HepG2 (cell line): ENCODE measurements around the gene CD81. TPM values are rescaled to one million over a fixed set of nuclear protein-coding genes. Genes with fewer than 3 reads are reported as not detected.

Experiments used
- ATAC-seq: fragments of 200-7000 bp; cut with Tn5 transposase; 3 replicates; pipeline ENCODE4 v1.9.1; 2020; ENCODE audit warnings: mild to moderate bottlenecking, moderate library complexity
- BruUV-seq: library from RNA; stranded (reverse); fragments of 400-500 nt; replicated peaks from 2 replicates; lab custom pipeline; 2021; lab: Mats Ljungman, UMichigan
- CTCF ChIA-PET: fragments of 300-600 bp; formaldehyde crosslinking; extraction: SDS; loops from one replicate; lab custom pipeline; 2021; ENCODE audit warnings: low total read pairs, inconsistent platforms, low intra/inter-chr PET ratio; lab: Yijun Ruan, JAX
- POLR2A ChIA-PET: fragments of 350-600 bp; sonication (Branson Sonifier 250); formaldehyde crosslinking; loops from one replicate; lab custom pipeline; 2020; ENCODE audit warnings: antibody characterized with exemption, inconsistent platforms; lab: Yijun Ruan, JAX
- DNase-seq: peaks from one replicate; pipeline ENCODE4 v3.0.0-alpha.2; 2015; ENCODE audit warnings: low spot score
- FAIRE-seq: peaks from 3 replicates; lab custom pipeline; 2011; peaks lifted over from hg19 to GRCh38; lab: Jason Lieb, UNC
- H2AFZ ChIP-seq: one replicate; pipeline ENCODE4 v1.6.1; 2011; ENCODE audit warnings: low read length, inconsistent platforms
- H3K27ac ChIP-seq: fragments of 300-600 bp; 3 replicates; pipeline ENCODE4 v1.8.0; 2011; ENCODE audit warnings: mixed run types, mild to moderate bottlenecking, mixed read lengths, low read length, inconsistent platforms; ENCODE audit not compliant: insufficient read depth; ENCODE audit errors: extremely low read length
- H3K27me3 ChIP-seq, 2 experiments: fragments of 200-600 bp in 1 of 2; 2 replicates in 1 of 2; 3 replicates in 1 of 2; pipeline versions ENCODE4 v1.6.0 to v1.8.0; 2011; ENCODE audit warnings: low read length in 2 of 2, mild to moderate bottlenecking in 2 of 2, moderate library complexity in 2 of 2, inconsistent platforms in 1 of 2; ENCODE audit not compliant: insufficient read depth in 2 of 2, control insufficient read depth in 1 of 2
- H3K36me3 ChIP-seq, 2 experiments: fragments of 200-600 bp in 1 of 2; replicated peaks in 1 of 2; 2 replicates in 1 of 2; 3 replicates in 1 of 2; pipeline versions ENCODE4 v1.5.1 to v1.8.0; 2011; ENCODE audit warnings: low read length in 2 of 2, inconsistent platforms in 1 of 2; ENCODE audit not compliant: insufficient read depth in 2 of 2, control insufficient read depth in 1 of 2
- H3K4me1 ChIP-seq: 2 replicates; pipeline ENCODE4 v1.5.1; 2012; ENCODE audit warnings: low read length, inconsistent platforms; ENCODE audit not compliant: insufficient read depth
- H3K4me2 ChIP-seq: 2 replicates; pipeline ENCODE4 v1.6.0; 2011; ENCODE audit warnings: low read depth, low read length, inconsistent platforms
- H3K4me3 ChIP-seq, 3 experiments: fragments of 200-600 bp in 1 of 3; sonication (generic), shearing (Covaris generic) in 1 of 3; replicated peaks in 1 of 3; 2 replicates each; pipeline ENCODE4 v1.5.1; 2011 to 2016; ENCODE audit warnings: low read length in 3 of 3, inconsistent platforms in 2 of 3, low read depth in 2 of 3, mild to moderate bottlenecking in 2 of 3, control low read depth in 1 of 3, mixed read lengths in 1 of 3; ENCODE audit not compliant: insufficient read depth in 1 of 3
- H3K79me2 ChIP-seq: one replicate; pipeline ENCODE4 v1.6.1; 2011; ENCODE audit warnings: low read length, inconsistent platforms; ENCODE audit not compliant: insufficient read depth
- H3K9ac ChIP-seq: 2 replicates; pipeline ENCODE4 v1.6.0; 2011; ENCODE audit warnings: mild to moderate bottlenecking, low read depth, low read length, inconsistent platforms; ENCODE audit not compliant: insufficient read depth
- H3K9me3 ChIP-seq: 2 replicates; pipeline ENCODE4 v1.5.1; 2012; ENCODE audit warnings: mild to moderate bottlenecking, low read length
- H4K20me1 ChIP-seq: 2 replicates; pipeline ENCODE4 v1.6.0; 2011; ENCODE audit warnings: inconsistent platforms, mild to moderate bottlenecking, low read length, moderate library complexity; ENCODE audit not compliant: insufficient read depth
- KLF9 ChIP-seq: IDR thresholded peaks from 2 replicates; pipeline ENCODE4 v1.6.1; 2016; ENCODE audit warnings: low read depth
- PHB2 ChIP-seq: fragments of 450-650 bp; IDR thresholded peaks from 2 replicates; pipeline ENCODE4 v1.6.1; 2018; ENCODE audit not compliant: partially characterized antibody
- SRSF9 ChIP-seq: fragments of 200-400 bp; formaldehyde crosslinking; IDR thresholded peaks from 2 replicates; pipeline ENCODE4 v1.6.1; 2018; ENCODE audit warnings: borderline replicate concordance, mild to moderate bottlenecking, low read depth, low read length; ENCODE audit not compliant: insufficient read depth, poor library complexity, severe bottlenecking
- ZNF558 ChIP-seq: sonication (generic); formaldehyde crosslinking; IDR thresholded peaks from 2 replicates; pipeline ENCODE4 v1.9.0; 2022; ENCODE audit warnings: mild to moderate bottlenecking, missing genetic modification reagents, borderline replicate concordance
- WGBS: methylation state at CpG from one replicate; pipeline ENCODE4 v1.1.6; 2017; ENCODE audit warnings: low lambda C conversion rate; 5-methylcytosine and 5-hydroxymethylcytosine counted together
- in situ Hi-C: cut with HindIII; loops from 2 replicates; pipeline ENCODE4 v1.10.0; 2017; ENCODE audit warnings: low pct_unique_long_range_greater_than_20kb; ENCODE audit not compliant: extremely low pct_ligation_motif_present
- intact Hi-C: fragments of 100-400 bp; cut with micrococcal nuclease; formaldehyde crosslinking; loops from one replicate; pipeline ENCODE4 v1.10.0; 2022; ENCODE audit not compliant: unreplicated experiment
- polyA plus RNA-seq, 8 experiments: library from polyadenylated mRNA; depleted of rRNA in 3 of 8; stranded (reverse) in 7 of 8; unstranded in 1 of 8; fragments of >200 nt; fragmentation: Illumina TruSeq in 4 of 8; extraction: Trizol in 4 of 8; gene quantifications; 2 replicates each; pipeline versions ENCODE4 v1.2.1 to v1.2.3, GENCODE V29; 2011 to 2016; ENCODE audit warnings: low read depth in 4 of 8, missing spikeins in 1 of 8, mixed read lengths in 1 of 8; ENCODE audit not compliant: insufficient read depth in 1 of 8
- total RNA-seq, 5 experiments: library from RNA; depleted of rRNA; stranded (reverse); fragments of >200 nt; fragmentation: Illumina TruSeq; extraction: Trizol; gene quantifications; 2 replicates each; pipeline ENCODE4 v1.2.3, GENCODE V29; 2016; ENCODE audit warnings: low read depth in 1 of 5
- TF ChIP-seq, protein P1 (sequence below): sonication (generic); formaldehyde crosslinking; IDR thresholded peaks from 2 replicates; pipeline ENCODE4 v1.5.1; 2020; ENCODE audit warnings: missing genetic modification reagents, mild to moderate bottlenecking, borderline replicate concordance
- TF ChIP-seq, protein P2 (sequence below): sonication (generic); formaldehyde crosslinking; IDR thresholded peaks from 2 replicates; pipeline ENCODE4 v1.8.0; 2023; ENCODE audit warnings: mild to moderate bottlenecking, missing genetic modification reagents

Gene CD81
- total and polyA plus RNA-seq, 2 of the 13 experiments (the other 11 are each of a cell fraction or from before 2014, with no cell fraction given): not detected

DNA sequence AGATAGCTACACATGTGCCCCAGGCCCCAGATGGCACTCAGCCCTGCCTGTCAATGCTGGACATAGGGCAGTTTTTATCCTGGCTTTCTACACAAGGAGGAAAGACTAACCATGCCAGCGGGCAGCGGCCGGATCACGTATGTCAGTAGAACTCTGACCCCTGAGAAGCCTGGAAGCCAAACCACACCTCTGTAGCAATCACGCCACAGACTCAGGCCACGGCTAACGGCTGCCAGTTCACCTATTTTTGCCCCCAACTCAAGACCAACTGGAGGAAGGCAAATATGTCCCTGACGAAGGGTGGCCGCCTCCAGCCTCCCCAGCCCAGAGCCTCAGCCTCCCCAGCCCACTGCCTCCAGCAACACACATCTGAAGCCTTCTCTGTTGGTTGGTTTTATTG is 7.2 kb upstream of the CD81 start:
- DNase-seq (no peak), ATAC-seq (no peak), FAIRE-seq (no peak)
- Histone ChIP-seq H3K4me1 (no peaks in the 10 kb centered on the region), H3K9ac (no peak overlapping the region), H3K9me3 (no peaks in the 10 kb centered on the region), H3K36me3 (no peaks in the 10 kb centered on the region), H3K27ac (no peak overlapping the region), H3K79me2 (no peaks in the 10 kb centered on the region), H3K4me2 (no peak overlapping the region), H2AFZ (no peak overlapping the region), H4K20me1 (no peaks in the 10 kb centered on the region), H3K4me3 (no peak overlapping the region), H3K27me3 (peaks cover 8 to 57% of the 10 kb centered on the region in 2 experiments; a peak in 4 of 5 replicates)
- TF ChIP-seq PHB2 (no peak), ZNF558 (CRISPR knock-in tag) (no peak), SRSF9 (no peak), KLF9 (no peak)
- TF ChIP-seq, protein P1, sequence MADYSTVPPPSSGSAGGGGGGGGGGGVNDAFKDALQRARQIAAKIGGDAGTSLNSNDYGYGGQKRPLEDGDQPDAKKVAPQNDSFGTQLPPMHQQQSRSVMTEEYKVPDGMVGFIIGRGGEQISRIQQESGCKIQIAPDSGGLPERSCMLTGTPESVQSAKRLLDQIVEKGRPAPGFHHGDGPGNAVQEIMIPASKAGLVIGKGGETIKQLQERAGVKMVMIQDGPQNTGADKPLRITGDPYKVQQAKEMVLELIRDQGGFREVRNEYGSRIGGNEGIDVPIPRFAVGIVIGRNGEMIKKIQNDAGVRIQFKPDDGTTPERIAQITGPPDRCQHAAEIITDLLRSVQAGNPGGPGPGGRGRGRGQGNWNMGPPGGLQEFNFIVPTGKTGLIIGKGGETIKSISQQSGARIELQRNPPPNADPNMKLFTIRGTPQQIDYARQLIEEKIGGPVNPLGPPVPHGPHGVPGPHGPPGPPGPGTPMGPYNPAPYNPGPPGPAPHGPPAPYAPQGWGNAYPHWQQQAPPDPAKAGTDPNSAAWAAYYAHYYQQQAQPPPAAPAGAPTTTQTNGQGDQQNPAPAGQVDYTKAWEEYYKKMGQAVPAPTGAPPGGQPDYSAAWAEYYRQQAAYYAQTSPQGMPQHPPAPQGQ (CRISPR knock-in tag): no peak
- TF ChIP-seq, protein P2, sequence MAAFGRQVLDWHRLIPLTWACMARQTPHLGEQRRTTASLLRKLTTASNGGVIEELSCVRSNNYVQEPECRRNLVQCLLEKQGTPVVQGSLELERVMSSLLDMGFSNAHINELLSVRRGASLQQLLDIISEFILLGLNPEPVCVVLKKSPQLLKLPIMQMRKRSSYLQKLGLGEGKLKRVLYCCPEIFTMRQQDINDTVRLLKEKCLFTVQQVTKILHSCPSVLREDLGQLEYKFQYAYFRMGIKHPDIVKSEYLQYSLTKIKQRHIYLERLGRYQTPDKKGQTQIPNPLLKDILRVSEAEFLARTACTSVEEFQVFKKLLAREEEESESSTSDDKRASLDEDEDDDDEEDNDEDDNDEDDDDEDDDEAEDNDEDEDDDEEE: no peak
- intact Hi-C loops: no loop called here
- BruUV-seq: no TSS peak
- CTCF ChIA-PET: no interaction called here
- POLR2A ChIA-PET: no interaction called here
- 41% methylated on average over 7 of the region's 9 CpGs for WGBS
- in situ Hi-C loops: no loop called here
